Measurements from ENCODE around the gene UGT2B10. TPM values are rescaled to one million over a fixed set of nuclear protein-coding genes. Genes with fewer than 3 reads are reported as not detected.

UGT2B10 gene
- total and polyA plus RNA-seq, 4 experiments from 2014 or later = not detected

DNA sequence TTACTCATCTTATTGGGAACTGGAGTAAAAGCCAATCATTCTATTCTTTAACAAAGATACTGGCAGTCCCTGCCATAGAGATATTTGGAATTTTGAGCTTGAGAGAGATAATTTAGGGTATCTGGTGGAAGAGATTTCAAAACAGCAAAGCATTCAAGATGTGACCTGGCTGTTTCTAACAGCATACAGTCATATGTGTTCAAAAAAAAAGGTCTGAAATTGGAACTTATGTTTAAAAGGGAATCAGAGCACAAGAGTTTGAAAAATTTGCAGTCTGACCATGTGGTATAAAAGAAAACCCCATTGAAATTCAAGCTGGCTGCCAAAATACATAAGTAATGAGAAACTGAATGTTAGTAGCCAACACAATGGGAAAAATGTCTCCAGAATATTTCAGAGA is 42.2 kb downstream of the UGT2B10 start:
- Mint-ChIP-seq H3K9me3 (peaks cover 0 to 10% (median 3%) of the 10 kb centered on the region in 8 donors), H3K27me3 (no peaks in the 10 kb centered on the region), H3K4me1 (no peaks in the 10 kb centered on the region), H3K4me3 (no peak overlapping the region), H3K36me3 (no peaks in the 10 kb centered on the region), H3K27ac (no peak overlapping the region)
- no peak overlapping the region for H3K4me3 ChIP-seq (ENCODE audit: low read length in 2 of 2)
- ChIA-PET CTCF (ENCODE audit: partially characterized antibody) (no interaction called here), POLR2A (ENCODE audit: partially characterized antibody) (no interaction called here)
- intact Hi-C loops (cut with micrococcal nuclease) = no loop called here
- no peak overlapping the region for H3K27ac ChIP-seq (ENCODE audit: low read depth, low read length)
- H3K27me3 ChIP-seq (ENCODE audit: insufficient read depth, low read length) = no peaks in the 10 kb centered on the region
- no peaks in the 10 kb centered on the region for H3K9me3 ChIP-seq (ENCODE audit: control insufficient read depth in 1 of 2, low read length in 2 of 2)
- no peaks in the 10 kb centered on the region for H3K4me1 ChIP-seq (ENCODE audit: insufficient read depth, low read length)
- no peaks in the 10 kb centered on the region for H3K36me3 ChIP-seq (ENCODE audit: insufficient read depth, low read length)
- DNase-seq = no peak

DNA sequence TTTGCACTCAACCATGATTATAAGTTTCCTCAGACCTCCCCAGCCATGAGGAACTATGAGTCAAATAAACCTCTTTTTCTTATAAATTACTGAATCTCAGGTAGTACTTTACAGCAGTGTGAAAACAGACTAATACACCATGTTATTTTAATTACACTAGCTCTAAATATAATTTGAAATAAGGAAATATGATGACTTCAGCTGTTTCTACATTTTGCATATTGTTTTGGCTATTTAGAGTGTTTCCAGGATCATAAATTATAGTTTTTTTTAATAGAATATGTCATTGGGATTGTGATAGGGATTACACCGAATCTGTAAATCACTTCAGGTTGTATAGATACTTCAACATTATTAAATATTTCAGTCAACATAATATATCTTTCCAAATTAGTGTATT is 43.9 kb downstream of the UGT2B10 start:
- H3K4me3 ChIP-seq (ENCODE audit: low read length in 2 of 2) = no peak overlapping the region
- Mint-ChIP-seq H3K9me3 (peaks cover 0 to 9% (median 3%) of the 10 kb centered on the region in 8 donors), H3K27ac (no peak overlapping the region), H3K36me3 (no peaks in the 10 kb centered on the region), H3K27me3 (peaks cover 0 to 2% of the 10 kb centered on the region in 2 donors), H3K4me1 (peaks cover 0 to 2% (median 0%) of the 10 kb centered on the region in 4 donors), H3K4me3 (no peak overlapping the region)
- H3K9me3 ChIP-seq (ENCODE audit: control insufficient read depth in 1 of 2, low read length in 2 of 2) = no peaks in the 10 kb centered on the region
- H3K27ac ChIP-seq (ENCODE audit: low read depth, low read length) = no peak overlapping the region
- CTCF ChIA-PET (ENCODE audit: partially characterized antibody) = no interaction called here
- H3K4me1 ChIP-seq (ENCODE audit: insufficient read depth, low read length) = no peaks in the 10 kb centered on the region
- intact Hi-C loops (cut with micrococcal nuclease) = no loop called here
- POLR2A ChIA-PET (ENCODE audit: partially characterized antibody) = no interaction called here
- no peaks in the 10 kb centered on the region for H3K36me3 ChIP-seq (ENCODE audit: insufficient read depth, low read length)
- no peak for DNase-seq
- no peaks in the 10 kb centered on the region for H3K27me3 ChIP-seq (ENCODE audit: insufficient read depth, low read length)

DNA sequence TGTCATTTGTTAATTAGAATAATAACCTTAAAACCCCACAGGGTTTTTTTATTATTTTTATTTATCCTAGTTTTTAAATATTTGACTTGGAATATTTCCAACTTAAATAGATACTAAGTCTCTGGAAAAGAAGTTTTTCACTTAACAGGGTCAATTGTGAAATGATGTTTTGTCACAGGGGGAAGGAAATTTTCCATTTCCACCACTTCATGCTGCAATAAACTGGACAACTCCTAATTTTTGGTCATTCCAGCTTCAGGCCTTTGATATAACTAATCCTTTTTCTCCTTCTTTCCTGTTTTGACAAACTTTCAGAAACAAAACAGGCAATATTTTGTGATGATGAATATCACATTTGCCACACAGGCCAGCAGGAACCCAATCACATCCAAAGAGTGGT is 45.3 kb downstream of the UGT2B10 start:
- no peaks in the 10 kb centered on the region for H3K36me3 Mint-ChIP-seq
- Histone ChIP-seq H3K27ac (ENCODE audit: low read depth, low read length) (no peak overlapping the region), H3K4me3 (ENCODE audit: low read length in 2 of 2) (no peak overlapping the region), H3K27me3 (ENCODE audit: insufficient read depth, low read length) (no peaks in the 10 kb centered on the region), H3K4me1 (ENCODE audit: insufficient read depth, low read length) (no peaks in the 10 kb centered on the region), H3K36me3 (ENCODE audit: insufficient read depth, low read length) (no peaks in the 10 kb centered on the region), H3K9me3 (ENCODE audit: control insufficient read depth in 1 of 2, low read length in 2 of 2) (no peaks in the 10 kb centered on the region)
- peaks cover 0 to 2% (median 0%) of the 10 kb centered on the region in 4 donors for H3K4me1 Mint-ChIP-seq
- DNase-seq = no peak
- H3K9me3 Mint-ChIP-seq = peaks cover 0 to 9% (median 3%) of the 10 kb centered on the region in 8 donors
- ChIA-PET CTCF (ENCODE audit: partially characterized antibody) (no interaction called here), POLR2A (ENCODE audit: partially characterized antibody) (no interaction called here)
- intact Hi-C loops (cut with micrococcal nuclease) = no loop called here
- peaks cover 0 to 2% of the 10 kb centered on the region in 2 donors for H3K27me3 Mint-ChIP-seq
- no peak overlapping the region for H3K4me3 Mint-ChIP-seq
- no peak overlapping the region for H3K27ac Mint-ChIP-seq

DNA sequence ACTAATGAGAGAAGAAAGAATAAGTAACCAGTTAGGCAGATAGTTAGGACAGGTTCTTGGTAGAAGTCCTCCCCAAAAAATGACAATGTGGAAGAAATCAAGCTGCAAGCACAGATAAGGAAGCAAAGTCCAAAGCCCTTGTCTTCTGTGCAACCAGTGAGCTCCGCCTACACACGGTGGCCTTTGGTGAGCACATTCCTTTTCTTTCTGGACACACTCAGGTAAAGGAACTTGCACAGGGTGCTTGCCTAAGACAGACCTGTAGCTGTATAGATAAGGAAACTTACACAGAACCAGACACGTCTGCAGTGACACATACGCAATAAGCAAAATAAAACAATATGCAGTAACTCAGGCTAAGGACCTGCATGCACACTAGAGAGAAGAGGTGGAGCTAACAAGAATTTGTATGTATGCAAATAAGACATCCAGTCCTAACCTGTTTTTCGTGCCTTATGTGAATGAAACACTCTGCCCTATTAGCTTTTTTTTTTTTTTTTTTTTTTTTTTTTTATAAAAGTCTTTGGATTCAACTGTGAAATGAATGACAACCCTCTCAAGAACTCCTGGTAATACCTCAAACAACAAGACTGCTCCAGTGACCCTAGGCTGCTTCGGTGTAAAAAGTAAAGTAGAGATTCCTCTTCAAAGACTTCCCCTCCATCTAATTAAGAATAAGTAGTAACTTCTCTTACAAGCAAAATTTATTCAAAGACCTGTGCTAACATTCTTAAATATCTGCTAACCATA is 48.8 kb downstream of the UGT2B10 start:
- no peak for DNase-seq
- Histone ChIP-seq H3K36me3 (ENCODE audit: insufficient read depth, low read length) (no peaks in the 10 kb centered on the region), H3K27ac (ENCODE audit: low read depth, low read length) (no peak overlapping the region), H3K9me3 (ENCODE audit: control insufficient read depth in 1 of 2, low read length in 2 of 2) (no peaks in the 10 kb centered on the region), H3K4me1 (ENCODE audit: insufficient read depth, low read length) (no peaks in the 10 kb centered on the region), H3K4me3 (ENCODE audit: low read length in 2 of 2) (no peak overlapping the region), H3K27me3 (ENCODE audit: insufficient read depth, low read length) (no peaks in the 10 kb centered on the region)
- H3K27ac Mint-ChIP-seq = no peak overlapping the region
- no peak overlapping the region for H3K4me3 Mint-ChIP-seq
- POLR2A ChIA-PET (ENCODE audit: partially characterized antibody) = no interaction called here
- peaks cover 0 to 2% of the 10 kb centered on the region in 2 donors for H3K27me3 Mint-ChIP-seq
- H3K9me3 Mint-ChIP-seq = peaks cover 0 to 2% (median 0%) of the 10 kb centered on the region in 8 donors
- H3K36me3 Mint-ChIP-seq = no peaks in the 10 kb centered on the region
- intact Hi-C loops (cut with micrococcal nuclease) = no loop called here
- peaks cover 0 to 2% (median 0%) of the 10 kb centered on the region in 4 donors for H3K4me1 Mint-ChIP-seq
- CTCF ChIA-PET (ENCODE audit: partially characterized antibody) = no interaction called here

DNA sequence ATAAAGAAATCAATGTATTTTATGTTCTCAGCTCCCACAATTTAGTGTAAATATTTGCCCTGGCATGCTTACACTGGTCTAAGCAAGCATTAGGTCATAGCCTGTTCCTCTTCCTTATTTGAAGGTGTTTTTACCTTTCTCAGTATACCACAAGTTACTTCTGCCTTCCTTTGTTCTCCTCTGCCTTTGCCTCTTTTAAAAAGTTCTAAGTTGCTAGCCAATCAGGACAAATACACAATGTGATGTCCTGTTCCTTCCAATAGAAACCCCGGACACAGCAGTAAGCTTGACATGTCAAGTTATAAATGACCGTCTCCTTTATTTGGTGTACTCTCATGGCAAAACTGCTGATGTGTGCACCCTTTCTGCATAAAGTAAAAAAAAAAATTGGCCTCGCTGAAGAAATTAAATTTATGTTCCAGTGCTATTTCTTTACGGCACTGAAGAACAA is 49.4 kb downstream of the UGT2B10 start:
- ChIA-PET CTCF (ENCODE audit: partially characterized antibody) (no interaction called here), POLR2A (ENCODE audit: partially characterized antibody) (no interaction called here)
- Histone ChIP-seq H3K27ac (ENCODE audit: low read depth, low read length) (no peak overlapping the region), H3K27me3 (ENCODE audit: insufficient read depth, low read length) (no peaks in the 10 kb centered on the region), H3K4me1 (ENCODE audit: insufficient read depth, low read length) (no peaks in the 10 kb centered on the region), H3K36me3 (ENCODE audit: insufficient read depth, low read length) (no peaks in the 10 kb centered on the region), H3K4me3 (ENCODE audit: low read length in 2 of 2) (no peak overlapping the region), H3K9me3 (ENCODE audit: control insufficient read depth in 1 of 2, low read length in 2 of 2) (no peaks in the 10 kb centered on the region)
- H3K27me3 Mint-ChIP-seq = peaks cover 0 to 2% of the 10 kb centered on the region in 2 donors
- H3K9me3 Mint-ChIP-seq = peaks cover 0 to 2% (median 0%) of the 10 kb centered on the region in 8 donors
- no peaks in the 10 kb centered on the region for H3K36me3 Mint-ChIP-seq
- no peak overlapping the region for H3K27ac Mint-ChIP-seq
- no peak overlapping the region for H3K4me3 Mint-ChIP-seq
- intact Hi-C loops (cut with micrococcal nuclease) = no loop called here
- DNase-seq = no peak
- peaks cover 0 to 2% (median 0%) of the 10 kb centered on the region in 4 donors for H3K4me1 Mint-ChIP-seq

DNA sequence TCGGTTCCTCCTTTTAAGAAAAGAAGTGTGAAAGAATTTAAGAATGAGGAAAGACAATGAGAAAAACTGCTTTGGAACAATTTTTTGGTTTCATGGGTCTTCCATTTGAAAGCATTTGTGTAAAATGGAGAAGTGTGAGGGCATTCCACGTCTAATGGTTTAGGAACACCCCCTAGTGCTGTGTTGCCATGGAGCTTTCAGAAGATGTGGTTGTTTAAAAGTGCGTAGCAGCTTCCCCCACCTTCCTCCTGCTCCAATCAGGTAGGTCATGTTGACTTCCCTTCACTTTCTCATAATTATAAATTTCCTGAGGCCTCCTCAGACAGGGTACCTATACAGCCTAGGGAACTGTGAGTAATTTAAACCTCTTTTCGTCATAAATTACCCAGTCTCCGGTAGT is 50.0 kb downstream of the UGT2B10 start:
- Histone ChIP-seq H3K4me1 (ENCODE audit: insufficient read depth, low read length) (no peaks in the 10 kb centered on the region), H3K9me3 (ENCODE audit: control insufficient read depth in 1 of 2, low read length in 2 of 2) (no peaks in the 10 kb centered on the region), H3K27ac (ENCODE audit: low read depth, low read length) (no peak overlapping the region), H3K27me3 (ENCODE audit: insufficient read depth, low read length) (no peaks in the 10 kb centered on the region), H3K4me3 (ENCODE audit: low read length in 2 of 2) (no peak overlapping the region), H3K36me3 (ENCODE audit: insufficient read depth, low read length) (no peaks in the 10 kb centered on the region)
- POLR2A ChIA-PET (ENCODE audit: partially characterized antibody) = no interaction called here
- intact Hi-C loops (cut with micrococcal nuclease) = no loop called here
- Mint-ChIP-seq H3K9me3 (peaks cover 0 to 2% (median 0%) of the 10 kb centered on the region in 8 donors), H3K27me3 (peaks cover 0 to 2% of the 10 kb centered on the region in 2 donors), H3K4me3 (no peak overlapping the region), H3K4me1 (peaks cover 0 to 2% (median 0%) of the 10 kb centered on the region in 4 donors), H3K27ac (no peak overlapping the region), H3K36me3 (no peaks in the 10 kb centered on the region)
- DNase-seq = no peak
- CTCF ChIA-PET (ENCODE audit: partially characterized antibody) = no interaction called here

DNA sequence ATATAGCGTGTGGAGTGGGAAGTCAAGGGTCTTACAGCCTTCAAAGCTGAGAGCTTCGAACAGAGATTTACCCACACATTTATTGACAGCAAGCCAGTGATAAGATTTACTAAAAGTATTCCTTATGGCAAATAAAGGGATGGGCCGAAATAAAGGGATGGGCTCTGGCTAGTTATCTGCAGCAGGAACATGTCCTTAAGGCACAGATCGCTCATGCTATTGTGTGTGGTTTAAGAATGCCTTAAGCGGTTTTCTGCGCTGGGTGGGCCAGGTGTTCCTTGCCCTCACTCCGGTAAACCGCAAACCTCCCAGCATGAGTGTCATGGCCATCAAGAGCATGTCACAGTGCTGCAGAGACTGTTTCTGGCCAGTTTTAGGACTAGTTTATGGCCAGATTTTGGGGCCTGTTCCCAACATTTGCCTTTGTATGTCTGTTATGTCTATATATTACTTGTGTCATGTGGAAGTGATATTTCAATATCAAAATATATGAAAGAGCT is 53.5 kb downstream of the UGT2B10 start:
- ChIA-PET CTCF (ENCODE audit: partially characterized antibody) (no interaction called here), POLR2A (ENCODE audit: partially characterized antibody) (no interaction called here)
- peaks cover 0 to 2% of the 10 kb centered on the region in 2 donors for H3K27me3 Mint-ChIP-seq
- H3K4me1 Mint-ChIP-seq = peaks cover 0 to 2% (median 0%) of the 10 kb centered on the region in 4 donors
- H3K9me3 Mint-ChIP-seq = peaks cover 0 to 2% (median 0%) of the 10 kb centered on the region in 8 donors
- Histone ChIP-seq H3K27me3 (ENCODE audit: insufficient read depth, low read length) (no peaks in the 10 kb centered on the region), H3K4me1 (ENCODE audit: insufficient read depth, low read length) (no peaks in the 10 kb centered on the region), H3K36me3 (ENCODE audit: insufficient read depth, low read length) (no peaks in the 10 kb centered on the region), H3K9me3 (ENCODE audit: control insufficient read depth in 1 of 2, low read length in 2 of 2) (no peaks in the 10 kb centered on the region), H3K27ac (ENCODE audit: low read depth, low read length) (no peak overlapping the region), H3K4me3 (ENCODE audit: low read length in 2 of 2) (no peak overlapping the region)
- no peak overlapping the region for H3K4me3 Mint-ChIP-seq
- DNase-seq = no peak
- H3K27ac Mint-ChIP-seq = no peak overlapping the region
- H3K36me3 Mint-ChIP-seq = no peaks in the 10 kb centered on the region
- intact Hi-C loops (cut with micrococcal nuclease) = no loop called here
